NCI-H774 (cell line): ENCODE measurements around the gene UQCR10.
"Not testable (repeated sequence)": the region's sequence is repeated elsewhere in the genome, so short reads cannot be mapped to it uniquely, and the experiment has no call there.

Experiments
- DNase-seq: peaks from one replicate; lab custom pipeline; 2025; lab: John Stamatoyannopoulos, UW

UQCR10 gene

GRCh38 chr22:29737251-29738117, 29.7 kb upstream of the UQCR10 start:
- DNase-seq = no peak

- no peak for DNase-seq
Observed at GRCh38 chr22:29738118-29738815, 28.9 kb upstream of the UQCR10 start.

- no peak for DNase-seq
Observed at GRCh38 chr22:29739346-29739875, 27.8 kb upstream of the UQCR10 start.

GRCh38 chr22:29740216-29740615, 27.0 kb upstream of the UQCR10 start:
- DNase-seq = no peak

- DNase-seq = no peak
Observed at GRCh38 chr22:29741926-29742325, 25.2 kb upstream of the UQCR10 start.

- no peak for DNase-seq
Observed at GRCh38 chr22:29742326-29742725, 24.8 kb upstream of the UQCR10 start.

- DNase-seq = no peak
Observed at GRCh38 chr22:29744902-29745301, 22.3 kb upstream of the UQCR10 start.

DNA sequence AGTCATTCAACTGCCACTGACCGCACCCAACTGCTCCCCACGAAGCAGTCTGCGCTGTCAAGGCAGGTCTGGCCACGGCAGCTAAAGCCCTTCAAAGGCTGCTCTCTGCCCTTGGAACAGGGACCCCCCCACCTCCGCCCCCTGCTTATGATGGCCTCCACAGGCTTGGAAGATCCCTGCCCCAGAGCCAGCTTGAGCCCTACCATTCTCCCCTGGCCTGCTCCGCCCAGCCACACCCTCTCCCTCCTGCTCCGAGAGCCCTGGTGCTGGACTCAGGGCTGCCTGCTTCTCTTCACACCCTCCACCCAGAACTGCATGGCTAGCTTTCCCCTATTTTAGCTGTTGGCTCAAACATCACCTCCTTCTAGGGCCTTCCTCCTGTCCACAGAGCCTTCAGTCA, 19.3 kb upstream of the UQCR10 start:
- no peak for DNase-seq

DNA sequence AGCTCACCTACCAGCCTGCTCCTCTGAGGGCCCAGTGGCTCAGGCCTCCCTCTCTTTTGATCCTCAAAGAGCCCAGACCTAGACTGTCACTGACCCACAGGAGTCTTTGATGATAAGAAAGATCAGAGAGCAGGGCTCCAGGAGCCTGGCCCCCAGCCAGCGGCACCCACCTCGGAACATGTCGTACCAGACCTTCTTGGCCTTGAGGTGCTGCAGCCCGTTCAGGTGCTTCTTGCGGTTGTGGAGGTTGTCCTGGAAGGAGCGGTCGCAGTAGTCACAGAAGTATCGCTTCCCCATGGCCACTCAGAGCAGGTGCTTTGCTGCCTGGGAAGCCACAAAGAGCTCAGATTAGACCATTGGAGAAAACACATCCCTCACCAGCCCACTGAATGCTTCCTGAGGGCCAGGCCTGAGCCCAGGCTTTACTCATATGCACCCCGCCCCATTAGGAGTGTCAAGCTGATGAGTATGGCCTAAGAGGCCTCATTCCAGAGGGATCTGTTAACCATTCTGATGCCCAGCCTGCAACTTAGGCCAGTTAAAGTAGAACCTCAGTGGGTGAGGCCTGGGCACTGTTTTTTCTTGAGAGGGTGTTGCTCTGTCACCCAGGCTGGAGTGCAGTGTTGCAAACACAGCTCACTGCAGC, 18.8 kb upstream of the UQCR10 start:
- DNase-seq = no peak

- no peak for DNase-seq
Observed at GRCh38 chr22:29750029-29750428, 17.1 kb upstream of the UQCR10 start.

DNA sequence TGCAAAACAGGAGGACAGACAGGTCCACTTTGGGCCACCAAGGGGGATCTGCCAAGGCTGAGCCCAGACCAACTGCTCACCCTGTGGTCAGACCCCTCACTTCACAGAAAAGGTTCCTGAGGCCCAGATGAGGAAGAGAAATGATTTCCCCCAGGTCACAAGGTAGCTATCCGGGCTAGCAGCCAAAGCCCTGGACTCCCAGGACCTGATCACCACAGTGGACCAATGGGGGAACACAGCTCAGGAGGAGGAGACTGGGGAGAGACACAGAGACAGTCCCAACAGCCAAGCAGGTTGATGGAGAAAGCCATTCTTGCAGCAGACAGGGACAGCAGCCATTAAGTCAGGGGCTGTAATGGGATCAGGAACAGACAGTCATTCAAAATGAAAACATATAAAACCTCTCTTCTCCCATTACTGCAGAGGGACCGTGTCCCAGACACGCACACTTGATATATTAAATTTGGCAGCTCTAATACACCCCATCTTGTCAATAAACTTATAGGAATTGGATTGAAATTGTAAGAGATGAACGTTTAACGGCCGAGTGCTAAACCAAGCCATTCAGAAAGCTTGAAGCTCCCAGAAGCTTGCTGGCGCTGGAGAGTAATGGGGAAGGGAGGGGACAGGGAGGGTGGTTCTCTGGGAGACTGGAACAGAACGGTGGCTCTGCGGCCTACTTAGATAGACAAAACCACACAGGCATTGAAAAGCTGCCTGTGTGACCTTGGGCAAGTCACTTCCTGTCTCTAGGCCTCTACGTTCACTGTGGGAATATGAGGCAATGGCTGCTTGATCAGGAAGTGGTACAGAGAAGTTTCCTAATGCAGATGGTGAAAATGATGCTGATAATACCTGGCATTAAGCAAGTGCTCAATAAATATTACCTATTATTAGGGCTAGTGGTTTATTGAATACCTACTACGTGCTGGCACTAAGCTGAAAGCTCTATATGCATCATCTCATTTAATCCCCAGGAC, 16.3 kb upstream of the UQCR10 start:
- DNase-seq = no peak

DNA sequence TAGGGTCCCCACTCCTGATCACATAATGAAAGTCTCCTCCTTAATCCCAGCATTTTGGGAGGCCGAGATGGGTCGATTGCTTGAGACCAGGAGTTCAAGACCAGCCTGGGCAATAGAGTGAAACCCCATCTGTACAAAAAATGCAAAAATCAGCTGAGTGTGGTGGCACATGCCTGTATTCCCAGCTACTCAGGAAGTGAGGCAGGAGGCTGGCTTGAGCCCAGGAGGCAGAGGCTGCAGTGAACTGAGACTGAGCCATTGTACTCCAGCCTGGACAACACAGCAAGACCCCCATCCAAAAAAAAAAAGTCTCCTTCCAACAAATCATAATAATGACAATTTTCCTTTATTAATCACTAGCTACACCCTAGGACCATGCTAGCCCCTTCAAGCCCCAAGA, 15.5 kb upstream of the UQCR10 start:
- DNase-seq = no peak

DNA sequence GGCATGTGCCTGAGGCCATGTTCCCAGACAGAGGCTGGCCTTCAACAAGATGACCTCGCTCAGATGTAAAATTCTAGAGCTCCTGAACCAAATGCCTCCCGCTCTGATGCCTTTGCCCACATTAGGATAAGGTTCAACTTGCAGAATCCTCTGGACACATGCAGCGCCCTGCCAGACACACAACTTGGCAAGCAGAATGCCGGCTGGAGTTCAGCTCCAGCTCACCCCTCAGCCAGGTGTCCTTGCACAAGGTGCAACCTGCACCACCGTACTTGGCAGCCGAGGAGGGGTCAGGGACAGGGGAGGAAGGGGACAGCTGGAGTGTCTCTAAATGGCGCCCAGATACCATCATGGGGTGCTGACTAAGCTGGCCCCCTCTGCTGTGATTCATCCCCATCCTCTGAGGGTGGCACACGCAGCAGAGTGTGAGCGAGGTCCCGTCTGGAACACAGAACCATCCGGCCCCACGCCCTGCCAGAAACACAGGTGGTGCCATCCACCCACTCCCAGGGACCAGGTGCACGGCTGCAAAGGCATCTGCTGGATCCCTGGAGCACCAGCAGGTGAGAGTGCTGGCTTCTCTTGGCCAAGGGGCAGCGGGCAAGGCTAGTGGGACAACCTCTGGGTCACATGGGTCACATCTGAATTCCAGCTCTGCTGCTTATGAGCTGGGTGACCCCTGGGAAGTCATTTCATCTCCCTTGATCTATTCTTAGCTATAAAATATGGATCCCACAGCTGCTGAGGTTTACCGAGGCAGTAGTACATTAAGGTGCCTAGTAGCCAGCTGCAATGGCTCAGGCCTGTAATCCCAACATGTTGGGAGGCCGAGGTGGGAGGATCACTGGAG, 13.1 kb upstream of the UQCR10 start:
- no peak for DNase-seq

DNA sequence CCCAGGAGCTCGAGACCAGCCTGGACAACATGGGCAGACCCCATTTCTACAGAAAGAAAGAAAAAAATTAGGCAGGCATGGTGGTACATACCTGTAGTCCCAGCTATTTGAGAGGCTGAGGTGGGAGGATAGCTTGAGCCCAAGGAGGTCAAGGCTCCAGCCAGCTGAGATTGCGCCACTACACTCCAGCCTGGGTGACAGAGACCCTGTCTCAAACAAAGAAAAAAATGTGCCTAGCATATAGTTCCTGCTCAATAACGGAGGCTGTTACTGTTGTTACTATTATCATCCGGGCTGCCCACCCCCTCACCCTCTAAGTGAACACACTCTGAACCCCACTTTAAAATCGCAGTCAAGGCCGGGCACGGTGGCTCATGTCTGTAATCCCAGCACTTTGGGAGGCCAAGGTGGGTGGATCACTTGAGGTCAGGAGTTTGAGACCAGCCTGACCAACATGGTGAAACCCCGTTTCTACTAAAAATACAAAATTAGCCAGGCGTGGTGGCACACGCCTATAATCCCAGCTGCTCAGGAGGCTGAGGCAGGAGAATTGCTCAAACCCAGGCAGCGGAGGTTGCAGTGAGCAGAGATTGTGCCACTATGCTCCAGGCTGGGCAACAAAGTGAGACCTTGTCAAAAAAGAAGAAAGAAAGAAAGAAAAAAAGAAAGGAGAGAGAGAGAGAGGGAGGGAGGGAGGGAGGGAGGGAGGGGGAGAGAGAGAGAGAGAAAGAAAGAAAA, 12.3 kb upstream of the UQCR10 start:
- not testable (repeated sequence) for DNase-seq

DNA sequence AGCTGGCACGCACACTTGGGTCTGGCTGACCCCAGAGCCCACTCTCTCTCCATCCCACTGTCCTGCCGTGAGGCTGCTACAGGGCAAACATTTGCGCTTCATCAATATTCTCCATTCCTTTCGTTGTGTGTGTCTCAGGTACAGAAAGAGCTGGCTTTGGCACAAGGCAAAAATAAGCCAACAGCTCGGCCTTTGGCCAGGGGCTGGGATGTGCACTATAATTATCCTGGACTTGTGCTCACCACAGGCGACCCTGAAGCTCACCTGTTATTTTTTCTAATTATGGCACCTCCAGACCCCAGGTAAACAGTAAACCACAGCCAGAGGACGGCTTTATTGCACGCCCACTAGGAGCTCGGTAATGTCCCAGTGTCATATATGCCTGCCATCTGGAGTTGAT, 11.3 kb upstream of the UQCR10 start:
- DNase-seq = no peak

DNA sequence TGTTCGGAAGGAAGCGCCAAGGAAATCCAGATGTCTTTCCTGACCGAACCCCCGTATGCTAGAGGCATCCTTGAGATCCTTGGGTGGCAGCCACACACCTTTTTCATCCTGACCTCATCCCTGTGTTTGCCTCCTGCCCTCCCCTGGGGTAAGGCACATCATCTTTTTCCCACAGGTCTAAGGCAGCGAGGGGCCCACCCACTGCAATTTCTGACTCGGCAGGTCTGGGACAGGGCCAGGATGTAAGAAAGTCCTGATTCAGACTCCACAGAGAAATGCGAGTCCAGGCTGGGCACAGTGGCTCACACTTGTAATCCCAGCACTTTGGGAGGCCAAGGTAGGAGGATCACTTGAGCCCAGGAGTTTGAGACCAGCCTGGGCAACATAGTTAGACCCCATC, 10.8 kb upstream of the UQCR10 start:
- no peak for DNase-seq

DNA sequence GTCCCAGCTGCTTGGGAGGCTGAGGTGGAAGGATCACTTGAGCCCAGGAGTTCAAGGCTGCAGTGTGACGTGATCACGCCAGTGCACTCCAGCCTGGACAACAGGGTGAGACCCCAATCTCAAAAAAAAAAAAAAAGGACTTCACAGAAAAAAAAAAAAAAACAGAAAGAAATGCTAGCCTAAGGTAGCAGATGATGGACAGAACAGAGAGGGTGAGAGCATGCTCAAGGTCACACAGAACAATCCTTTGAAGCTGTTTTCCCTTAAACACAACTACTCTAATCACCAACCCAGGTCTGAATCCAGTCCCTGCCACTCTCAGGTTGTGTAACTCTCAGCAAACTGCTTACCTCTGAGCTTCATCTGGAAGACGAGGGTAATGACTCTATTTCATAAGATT, 10.1 kb upstream of the UQCR10 start:
- DNase-seq = no peak

DNA sequence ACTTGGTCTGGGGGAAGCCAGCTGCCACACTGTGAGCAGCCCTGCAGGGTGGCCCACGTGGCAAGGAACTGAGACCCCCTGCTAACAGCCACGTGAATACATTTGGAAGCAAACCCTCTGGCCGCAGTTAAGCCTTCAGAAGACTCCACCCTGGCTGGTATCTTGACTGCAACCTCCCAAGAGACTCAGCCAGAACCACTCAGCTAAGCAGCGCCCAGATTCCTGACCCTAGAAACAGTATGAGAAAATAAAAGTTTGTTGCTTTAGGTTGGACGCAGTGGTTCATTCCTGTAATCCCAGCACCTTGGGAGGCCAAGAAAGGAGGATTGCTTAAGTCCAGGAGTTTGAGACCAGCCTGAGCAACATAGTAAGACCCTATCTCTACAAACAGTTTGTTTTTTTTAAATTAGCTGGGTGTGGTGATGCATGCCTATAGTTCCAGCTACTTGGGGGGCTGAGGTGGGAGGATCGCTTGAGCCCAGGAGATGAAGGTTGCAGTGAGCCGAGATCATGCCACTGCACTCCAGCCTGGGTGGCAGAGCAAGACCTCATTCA, 9.0 kb upstream of the UQCR10 start:
- DNase-seq = no peak

- DNase-seq = no peak
Observed at GRCh38 chr22:29758959-29759358, 8.2 kb upstream of the UQCR10 start.

DNA sequence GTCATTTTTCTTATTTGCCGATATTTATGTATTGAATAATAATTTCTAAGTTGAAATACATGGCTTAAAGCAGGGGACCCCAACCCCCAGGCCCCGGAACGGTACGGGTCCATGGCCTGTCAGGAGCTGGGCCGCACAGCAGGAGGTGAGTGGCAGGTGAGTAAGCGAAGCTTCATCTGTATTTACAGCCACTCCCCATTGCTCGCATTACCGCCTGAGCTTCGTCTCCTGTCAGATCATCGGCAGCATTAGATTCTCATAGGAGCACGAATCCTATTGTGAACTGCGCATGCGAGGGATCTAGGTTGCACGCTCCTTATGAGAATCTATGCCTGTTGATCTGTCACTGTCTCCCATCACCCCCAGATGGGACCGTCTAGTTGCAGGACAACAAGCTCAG, 4.9 kb upstream of the UQCR10 start:
- DNase-seq = peak; percentile 36
